Measurements from ENCODE around the gene SCGB1D1.

Gene SCGB1D1

DNA sequence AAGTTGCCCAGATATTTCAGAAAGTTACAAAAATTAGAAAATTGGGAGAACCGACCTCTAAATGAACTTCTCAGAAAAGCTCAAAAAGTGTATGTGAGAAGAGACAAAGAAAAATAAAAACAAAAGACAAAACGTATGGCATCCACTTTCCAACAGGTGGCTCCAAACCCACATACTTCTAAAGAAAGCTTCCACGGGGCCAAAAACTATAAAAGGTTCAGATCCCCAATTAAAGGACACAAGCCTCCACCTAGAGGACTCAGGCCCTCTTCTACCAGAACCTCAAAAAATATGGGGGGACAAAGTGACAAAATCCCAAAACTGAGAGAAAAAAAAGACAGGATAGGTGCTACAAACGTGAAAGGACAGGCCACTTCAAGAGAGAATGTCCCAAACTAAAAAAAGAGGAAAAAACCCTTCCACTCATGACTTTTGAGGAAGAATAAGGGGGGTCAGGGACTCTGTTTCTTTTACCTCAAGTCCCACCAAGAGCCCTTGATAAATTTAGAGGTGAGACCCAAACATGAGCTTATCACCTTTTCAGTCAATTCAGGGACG, 27.3 kb downstream of the SCGB1D1 start:
- in situ Hi-C loops (cut with HindIII; ENCODE audit: low sequenced_read_pairs), result no loop called here

DNA sequence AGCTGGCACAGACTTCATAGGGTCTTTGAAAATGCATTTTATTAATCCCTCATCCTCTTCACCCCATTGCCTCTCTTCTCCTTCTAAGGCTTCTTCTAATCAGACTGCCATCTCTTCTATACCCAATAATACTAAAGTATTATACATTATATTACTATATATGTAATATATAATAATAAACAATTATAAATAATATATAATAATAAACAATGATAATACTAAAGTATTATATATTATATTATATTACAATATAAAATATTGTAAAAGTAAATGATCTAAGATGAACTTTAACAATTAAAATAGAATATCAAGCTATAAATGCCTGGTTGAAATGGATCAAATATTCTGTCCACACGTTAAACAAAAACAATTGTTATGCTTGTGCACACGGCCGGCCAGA, 31.5 kb downstream of the SCGB1D1 start:
- in situ Hi-C loops (cut with HindIII; ENCODE audit: low sequenced_read_pairs), result no loop called here

DNA sequence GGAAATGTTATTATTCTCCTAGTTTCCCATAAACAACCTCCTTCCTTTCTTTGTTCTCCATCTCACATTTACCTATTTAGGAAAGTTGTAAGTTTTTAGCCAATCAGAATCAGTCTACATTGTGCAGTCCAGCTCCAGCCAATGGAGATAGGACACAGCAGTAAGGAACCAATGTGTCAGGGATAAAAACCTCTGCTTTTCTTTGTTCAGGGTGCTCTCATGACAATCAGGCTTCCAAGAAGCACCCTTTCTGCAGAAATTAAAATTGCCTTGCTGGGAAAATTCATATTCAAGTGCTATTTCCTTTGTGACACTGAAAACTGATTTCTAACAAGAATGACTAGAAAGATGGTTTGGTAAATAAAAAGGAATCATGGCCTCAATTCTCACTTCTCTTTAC, 33.1 kb downstream of the SCGB1D1 start:
- in situ Hi-C loops (cut with HindIII; ENCODE audit: low sequenced_read_pairs), result no loop called here

DNA sequence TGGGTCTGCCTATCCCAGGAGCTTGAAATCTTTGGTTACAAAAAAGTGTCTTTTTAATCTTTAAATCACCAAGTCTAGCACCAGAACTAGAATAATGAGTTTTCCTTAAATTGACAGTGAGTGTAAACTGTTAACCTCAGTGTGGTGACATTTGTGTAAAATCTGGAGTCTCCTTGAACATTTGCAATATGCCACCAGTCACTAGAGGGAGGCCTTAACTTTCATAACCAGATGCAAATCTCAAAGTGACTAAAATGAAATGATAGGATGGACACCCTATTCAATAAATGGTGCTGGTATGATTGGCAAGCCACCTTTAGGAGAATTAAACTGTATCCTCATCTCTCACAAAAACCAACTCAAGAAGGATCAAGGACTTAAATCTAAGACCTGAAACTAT, 43.7 kb downstream of the SCGB1D1 start:
- in situ Hi-C loops (cut with HindIII; ENCODE audit: low sequenced_read_pairs), result no loop called here

DNA sequence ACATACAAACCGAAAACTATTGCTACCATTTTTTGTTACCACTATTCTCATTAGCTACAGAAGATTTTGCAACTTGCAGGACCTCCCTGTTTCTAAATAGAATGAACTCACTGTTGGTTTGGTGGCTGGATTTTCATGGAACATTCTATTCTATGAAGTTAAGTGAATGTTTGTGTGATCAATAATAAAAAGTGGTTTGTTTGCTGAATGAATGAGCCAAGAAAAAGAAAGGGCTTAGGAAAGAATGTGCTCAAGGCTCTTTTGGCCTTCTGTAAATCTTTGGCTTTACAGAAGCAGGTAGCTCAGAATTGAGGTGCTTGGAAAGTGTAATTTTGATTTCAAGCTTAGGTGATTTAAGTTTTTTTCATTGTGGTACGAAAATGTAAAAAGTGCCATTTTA, 46.2 kb downstream of the SCGB1D1 start:
- in situ Hi-C loops (cut with HindIII; ENCODE audit: low sequenced_read_pairs), result no loop called here

DNA sequence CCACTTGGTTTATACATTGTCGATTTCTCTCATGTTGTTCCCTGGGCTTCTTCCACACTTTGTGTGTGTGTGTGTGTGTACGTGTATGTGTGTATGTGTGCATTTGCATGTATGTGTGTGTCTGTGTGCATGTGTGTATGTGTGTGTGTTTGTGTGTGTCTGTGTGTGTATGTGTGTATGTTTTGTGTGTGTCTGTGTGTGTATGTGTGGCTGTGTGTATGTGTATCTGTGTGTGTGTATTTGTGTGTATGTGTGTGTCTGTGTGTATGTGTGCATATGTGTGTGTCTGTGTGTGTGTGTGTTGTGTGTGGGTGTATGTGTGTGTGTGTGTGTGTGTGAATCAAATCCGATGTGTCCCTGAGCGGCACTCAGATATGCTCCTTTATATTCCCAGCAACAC, 47.5 kb downstream of the SCGB1D1 start:
- in situ Hi-C loops (cut with HindIII; ENCODE audit: low sequenced_read_pairs), result no loop called here

DNA sequence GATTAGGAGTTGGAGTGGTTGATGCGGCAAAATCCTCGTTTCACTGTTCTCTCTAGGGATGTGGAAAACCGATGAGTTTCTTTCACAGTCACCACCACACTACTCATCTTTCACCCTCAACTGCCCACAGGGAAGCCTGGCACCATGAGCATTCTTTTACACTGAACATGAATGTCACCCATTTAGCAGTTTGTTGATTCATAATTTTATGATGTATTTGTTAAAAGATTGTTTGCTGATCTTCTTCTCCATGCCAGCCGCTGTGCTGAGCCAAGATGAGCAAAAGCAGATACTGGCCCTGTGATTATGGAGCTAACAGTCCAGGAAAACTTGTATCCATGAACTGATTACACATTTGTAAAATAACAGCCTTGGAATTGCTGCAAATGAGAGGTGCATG, 48.1 kb downstream of the SCGB1D1 start:
- in situ Hi-C loops (cut with HindIII; ENCODE audit: low sequenced_read_pairs), result no loop called here

DNA sequence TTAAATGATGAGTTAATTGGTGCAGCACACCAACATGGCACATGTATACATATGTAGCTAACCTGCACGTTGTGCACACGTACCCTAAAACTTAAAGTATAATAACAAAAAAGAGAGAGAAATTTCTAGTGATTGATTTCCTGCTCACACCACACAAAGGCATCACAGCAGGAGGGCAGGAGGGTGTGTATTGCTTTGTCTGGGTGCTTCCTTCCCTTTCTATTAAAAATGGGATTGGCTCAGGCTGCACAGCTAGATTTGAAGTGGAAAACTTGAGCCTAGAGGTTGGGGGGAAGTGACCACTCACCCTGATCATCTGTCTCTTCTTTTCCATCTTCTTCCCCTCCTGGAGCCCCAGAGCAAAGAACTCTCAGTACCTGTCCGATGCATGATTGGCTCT, 51.1 kb downstream of the SCGB1D1 start:
- in situ Hi-C loops (cut with HindIII; ENCODE audit: low sequenced_read_pairs), result no loop called here

DNA sequence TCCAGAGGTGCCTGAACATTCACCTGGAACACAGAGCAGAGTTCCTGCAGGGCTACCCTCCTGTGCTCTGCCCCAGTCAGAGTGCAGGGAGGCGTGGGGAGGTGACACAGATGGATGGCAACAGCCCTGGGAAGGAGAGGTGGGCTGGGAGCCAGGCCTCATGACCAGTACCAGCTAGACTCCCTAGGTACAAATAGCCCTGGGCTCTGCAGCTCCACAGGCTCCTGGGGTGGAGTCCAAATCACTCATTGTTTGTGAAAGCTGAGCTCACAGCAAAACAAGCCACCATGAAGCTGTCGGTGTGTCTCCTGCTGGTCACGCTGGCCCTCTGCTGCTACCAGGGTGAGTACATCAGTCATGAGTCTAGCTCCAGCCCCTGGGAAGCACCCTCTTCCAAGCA, 52.0 kb downstream of the SCGB1D1 start, which contains the start of gene SCGB1D2:
Gene SCGB1D2 (plus strand): TSS at position 219 of the 400 bp plus-strand sequence. CDS start 69 bp downstream, at position 288.
- in situ Hi-C loops (cut with HindIII; ENCODE audit: low sequenced_read_pairs), result no loop called here

Measured in endothelial cell of hepatic sinusoid (primary cell).